Muscle layer of colon (tissue), 2 donors: ENCODE measurements around the gene ZNF804B.

Experiments
- H3K27ac ChIP-seq: one replicate; pipeline ENCODE4 v1.7.0; 2013; ENCODE audit warnings: low read depth, mild to moderate bottlenecking, low read length, moderate library complexity
- H3K27me3 ChIP-seq, 2 donors: one replicate each; pipeline ENCODE4 v1.7.0; 2013; ENCODE audit warnings: low read length in 2 of 2, mild to moderate bottlenecking in 2 of 2; ENCODE audit not compliant: insufficient read depth in 2 of 2, control insufficient read depth in 1 of 2
- H3K36me3 ChIP-seq: one replicate; pipeline ENCODE4 v1.7.0; 2013; ENCODE audit warnings: mild to moderate bottlenecking, low read length; ENCODE audit not compliant: insufficient read depth
- H3K4me1 ChIP-seq: one replicate; pipeline ENCODE4 v1.7.0; 2013; ENCODE audit warnings: mild to moderate bottlenecking, low read length; ENCODE audit not compliant: insufficient read depth
- H3K4me3 ChIP-seq, 2 donors: one replicate each; pipeline ENCODE4 v1.7.0; 2013; ENCODE audit warnings: low read length in 2 of 2, low read depth in 1 of 2, mild to moderate bottlenecking in 1 of 2, moderate library complexity in 1 of 2
- H3K9ac ChIP-seq: one replicate; pipeline ENCODE4 v1.7.0; 2013; ENCODE audit warnings: low read length
- H3K9me3 ChIP-seq: one replicate; pipeline ENCODE4 v1.7.0; 2013; ENCODE audit warnings: mild to moderate bottlenecking, low read length
- donor health status: abdominal sarcoma.
- donor health status: Adenocarcinoma of cecum.

ZNF804B gene

GRCh38 chr7:89094269-89094668 is 334.8 kb downstream of the ZNF804B start:
- Histone ChIP-seq H3K4me3 (no peak overlapping the region), H3K9ac (no peak overlapping the region), H3K27ac (no peak overlapping the region), H3K4me1 (no peaks in the 10 kb centered on the region), H3K36me3 (no peaks in the 10 kb centered on the region), H3K27me3 (no peaks in the 10 kb centered on the region), H3K9me3 (no peaks in the 10 kb centered on the region)

GRCh38 chr7:89103564-89103963 is 344.1 kb downstream of the ZNF804B start:
- Histone ChIP-seq H3K27ac (no peak overlapping the region), H3K9me3 (no peaks in the 10 kb centered on the region), H3K4me3 (no peak overlapping the region), H3K36me3 (no peaks in the 10 kb centered on the region), H3K27me3 (no peaks in the 10 kb centered on the region), H3K9ac (no peak overlapping the region), H3K4me1 (no peaks in the 10 kb centered on the region)

DNA sequence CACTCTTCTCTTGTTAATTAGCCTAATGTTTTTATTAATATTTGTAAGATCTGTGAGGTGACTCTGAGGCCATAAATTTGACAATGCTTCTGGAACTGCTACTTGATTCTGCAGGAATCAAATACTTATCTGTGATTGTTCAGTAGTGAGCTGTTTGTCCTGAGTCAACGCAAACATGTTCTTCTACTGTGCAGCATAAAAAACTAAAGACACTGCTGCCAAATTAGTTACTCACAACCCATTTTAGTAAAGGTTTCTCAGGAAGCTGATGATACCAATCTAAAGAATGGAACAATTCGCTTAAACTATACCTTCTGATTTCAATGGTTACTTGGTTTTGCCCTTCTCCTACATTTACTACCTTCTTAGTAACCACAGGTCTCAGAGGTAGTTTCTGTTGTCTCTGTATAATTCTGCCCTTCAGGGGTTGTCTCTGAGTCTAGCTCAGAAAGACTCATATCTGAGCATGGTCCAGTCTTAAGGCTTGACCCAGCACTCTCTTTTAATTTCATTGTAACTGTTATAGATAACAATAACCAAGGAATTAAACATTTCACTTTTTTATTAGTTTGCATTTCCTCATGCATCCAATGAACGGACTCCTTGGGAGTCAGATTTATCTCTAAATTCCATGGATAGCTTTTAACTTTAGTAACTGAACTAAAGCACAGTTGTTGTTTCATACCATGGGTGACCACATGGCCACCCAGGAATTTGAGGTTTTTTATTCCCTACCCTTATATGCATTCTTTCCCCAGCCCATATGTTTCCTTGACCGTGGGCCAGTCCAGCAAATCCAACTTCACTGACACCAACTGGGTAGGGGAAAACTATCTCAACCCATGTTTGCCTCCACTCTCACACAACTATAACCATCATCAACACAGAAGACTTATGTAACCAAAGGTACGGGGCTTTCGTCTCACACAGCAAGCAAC is 345.5 kb downstream of the ZNF804B start:
- H3K9ac ChIP-seq: no peak overlapping the region
- H3K27ac ChIP-seq: no peak overlapping the region
- H3K36me3 ChIP-seq: no peaks in the 10 kb centered on the region
- no peaks in the 10 kb centered on the region for H3K27me3 ChIP-seq
- H3K9me3 ChIP-seq: no peaks in the 10 kb centered on the region
- no peak overlapping the region for H3K4me3 ChIP-seq
- H3K4me1 ChIP-seq: no peaks in the 10 kb centered on the region

DNA sequence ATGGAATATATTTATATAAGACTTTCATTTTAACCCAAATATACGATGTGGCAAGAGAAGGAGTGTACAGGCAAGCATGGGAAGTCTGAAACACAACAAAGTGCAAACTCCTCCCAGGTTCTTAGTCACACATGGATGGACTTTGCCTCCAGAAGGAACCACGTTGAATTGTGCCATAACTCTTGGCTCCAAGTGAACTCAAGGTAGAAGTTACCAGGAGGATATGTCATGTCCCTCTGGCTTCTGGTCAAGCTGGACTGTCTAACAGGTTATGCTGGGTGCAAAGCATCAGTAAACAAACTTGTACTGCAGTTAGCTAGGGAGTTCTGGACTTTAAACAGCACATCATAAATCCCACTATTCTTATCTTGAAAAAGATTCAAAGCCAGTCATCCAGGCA is 364.4 kb downstream of the ZNF804B start:
- Histone ChIP-seq H3K4me3 (no peak overlapping the region), H3K4me1 (no peaks in the 10 kb centered on the region), H3K27ac (no peak overlapping the region), H3K9me3 (no peaks in the 10 kb centered on the region), H3K27me3 (no peaks in the 10 kb centered on the region), H3K36me3 (no peaks in the 10 kb centered on the region), H3K9ac (no peak overlapping the region)

DNA sequence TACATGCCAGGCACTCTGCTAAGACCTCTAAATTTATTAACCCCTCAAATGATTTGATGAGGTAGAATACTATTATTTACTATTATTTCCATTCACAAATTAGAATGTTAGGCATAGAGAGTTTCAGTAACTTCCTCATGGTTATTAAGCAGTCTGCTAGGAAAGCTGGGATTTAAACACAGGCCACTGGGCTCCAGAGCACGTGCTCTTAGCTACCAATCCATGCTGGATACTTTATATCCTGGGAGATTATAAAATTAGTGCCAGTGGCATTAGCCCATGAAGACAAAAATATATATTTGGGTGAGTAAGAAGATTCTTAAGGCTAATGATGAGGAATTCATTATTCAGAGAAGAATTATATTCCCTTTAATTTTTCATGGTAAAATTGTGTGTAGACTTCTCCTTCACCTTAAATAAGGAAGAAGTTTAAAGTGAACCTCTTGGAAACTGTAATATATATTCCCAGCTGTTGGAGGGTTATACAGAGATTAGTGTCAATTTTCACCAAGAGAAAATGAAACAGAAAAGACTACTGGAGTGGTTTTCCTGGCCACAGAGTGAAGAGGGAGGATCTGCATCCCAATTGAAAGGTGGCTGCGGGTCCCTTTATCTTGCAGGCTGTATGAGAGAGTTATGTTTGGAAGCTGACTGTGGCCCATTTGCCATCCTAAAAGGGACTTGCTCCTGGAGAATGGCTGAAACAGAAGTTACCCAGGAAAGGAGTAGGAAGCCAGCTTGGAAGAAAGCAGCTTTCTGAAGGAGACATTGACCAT is 370.3 kb downstream of the ZNF804B start:
- Histone ChIP-seq H3K4me1 (no peaks in the 10 kb centered on the region), H3K9me3 (no peaks in the 10 kb centered on the region), H3K9ac (no peak overlapping the region), H3K27me3 (no peaks in the 10 kb centered on the region), H3K4me3 (no peak overlapping the region), H3K36me3 (no peaks in the 10 kb centered on the region), H3K27ac (no peak overlapping the region)

- H3K27ac ChIP-seq: no peak overlapping the region
Observed at GRCh38 chr7:89133357-89133756, 373.9 kb downstream of the ZNF804B start.

GRCh38 chr7:89133819-89134218 is 374.3 kb downstream of the ZNF804B start:
- Histone ChIP-seq H3K4me1 (no peaks in the 10 kb centered on the region), H3K27me3 (no peaks in the 10 kb centered on the region), H3K36me3 (no peaks in the 10 kb centered on the region), H3K4me3 (no peak overlapping the region), H3K9ac (no peak overlapping the region), H3K27ac (no peak overlapping the region), H3K9me3 (no peaks in the 10 kb centered on the region)

More at GRCh38 chr7:89133357-89133756, 373.9 kb downstream of the ZNF804B start:
- Histone ChIP-seq H3K27me3 (no peaks in the 10 kb centered on the region), H3K4me1 (no peaks in the 10 kb centered on the region), H3K9me3 (no peaks in the 10 kb centered on the region), H3K9ac (no peak overlapping the region), H3K36me3 (no peaks in the 10 kb centered on the region), H3K4me3 (no peak overlapping the region)

GRCh38 chr7:89145801-89146200 is 386.3 kb downstream of the ZNF804B start:
- Histone ChIP-seq H3K9me3 (no peaks in the 10 kb centered on the region), H3K9ac (no peak overlapping the region), H3K4me3 (no peak overlapping the region), H3K27ac (no peak overlapping the region), H3K36me3 (no peaks in the 10 kb centered on the region), H3K4me1 (no peaks in the 10 kb centered on the region), H3K27me3 (no peaks in the 10 kb centered on the region)

DNA sequence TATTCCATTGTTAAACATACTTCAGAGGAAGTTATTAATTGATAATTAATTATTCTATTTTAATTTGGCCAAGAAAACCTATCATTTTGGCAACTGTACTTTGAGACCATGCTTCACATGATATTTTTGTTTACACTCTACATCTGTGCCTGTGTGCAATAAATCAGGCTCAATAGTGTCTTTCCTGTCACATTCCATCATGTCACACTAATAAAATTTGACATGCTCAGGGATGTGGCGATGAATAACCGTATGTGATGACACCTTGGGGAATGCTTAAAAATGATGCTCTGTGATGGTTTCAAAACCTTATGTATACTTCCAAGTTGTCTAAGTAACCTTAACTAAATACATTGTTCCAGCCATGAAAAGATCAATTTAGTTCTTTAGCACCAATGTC is 400.6 kb downstream of the ZNF804B start:
- Histone ChIP-seq H3K27ac (no peak overlapping the region), H3K9me3 (no peaks in the 10 kb centered on the region), H3K4me1 (no peaks in the 10 kb centered on the region), H3K36me3 (no peaks in the 10 kb centered on the region), H3K9ac (no peak overlapping the region), H3K4me3 (no peak overlapping the region), H3K27me3 (no peaks in the 10 kb centered on the region)

DNA sequence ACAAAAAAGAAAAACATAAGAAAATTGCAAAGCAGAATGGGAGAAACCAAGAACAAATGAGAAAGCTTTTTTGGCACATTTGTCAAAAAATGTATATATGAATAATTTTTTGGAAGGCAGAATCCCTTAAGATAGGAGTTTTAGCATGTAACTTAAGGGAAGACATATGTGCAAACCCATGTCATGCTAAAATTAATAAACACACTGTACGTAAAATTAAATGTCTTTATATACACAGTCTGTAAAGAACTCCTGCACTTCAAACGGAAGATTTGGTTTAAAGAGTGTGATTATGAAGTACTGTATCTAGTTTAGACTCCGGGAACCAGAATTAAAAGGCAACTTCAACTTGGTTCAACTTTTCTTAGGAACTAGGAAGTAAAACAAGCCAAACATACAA is 405.9 kb downstream of the ZNF804B start:
- Histone ChIP-seq H3K4me3 (no peak overlapping the region), H3K27me3 (no peaks in the 10 kb centered on the region), H3K4me1 (no peaks in the 10 kb centered on the region), H3K36me3 (no peaks in the 10 kb centered on the region), H3K9ac (no peak overlapping the region), H3K9me3 (no peaks in the 10 kb centered on the region), H3K27ac (no peak overlapping the region)

- Histone ChIP-seq H3K36me3 (no peaks in the 10 kb centered on the region), H3K9me3 (no peaks in the 10 kb centered on the region), H3K4me3 (no peak overlapping the region), H3K4me1 (no peaks in the 10 kb centered on the region), H3K27me3 (no peaks in the 10 kb centered on the region), H3K9ac (no peak overlapping the region), H3K27ac (no peak overlapping the region)
Observed at GRCh38 chr7:89170628-89171027, 411.1 kb downstream of the ZNF804B start.
